Frontal cortex (tissue), 1 donor: ENCODE measurements around the gene IDE. TPM values are rescaled to one million over a fixed set of nuclear protein-coding genes. Genes with fewer than 3 reads are reported as not detected.

Source experiments
- total RNA-seq: library from RNA; depleted of rRNA; stranded (reverse); fragments of >200 nt; gene quantifications from one replicate; pipeline ENCODE4 v1.2.3, GENCODE V29; 2014

Gene IDE
- total RNA-seq, 1 donor from 2014 or later: 15.9 TPM

Other genes with a start within 250 kb of the IDE start
- 5.3 TPM for gene KIF11, start 19.0 kb upstream of the IDE start, total RNA-seq
- 0.82 TPM for gene HHEX, start 115.9 kb upstream of the IDE start, total RNA-seq